PC-9 (cell line): ENCODE results near the gene PCED1B. TPM values are rescaled to one million over a fixed set of nuclear protein-coding genes. Genes with fewer than 3 reads are reported as not detected.
A peak's percentile ranks its signal among the peaks of the same experiment; 100 is the strongest.

Source experiments
- BruUV-seq: library from RNA; stranded (reverse); fragments of 400-500 nt; replicated peaks from 2 replicates; lab custom pipeline; 2021; lab: Mats Ljungman, UMichigan
- CTCF ChIA-PET: fragments of 300-600 bp; sonication (Branson Sonifier 250); formaldehyde crosslinking; loops from one replicate; lab custom pipeline; 2022; ENCODE audit warnings: antibody characterized with exemption; lab: Charles Lee
- POLR2A ChIA-PET: fragments of 300-600 bp; sonication (Branson Sonifier 250); formaldehyde crosslinking; loops from one replicate; lab custom pipeline; 2022; ENCODE audit warnings: antibody characterized with exemption; ENCODE audit not compliant: unreplicated experiment; lab: Charles Lee
- DNase-seq, 2 experiments: peaks; one replicate each; pipeline versions ENCODE4 v3.0.0 to v3.0.0-alpha.2; 2015 to 2022; ENCODE audit warnings: mixed read lengths in 1 of 2
- H2AFZ ChIP-seq: fragments of 200-600 bp; sonication (generic); 2 replicates; pipeline ENCODE4 v1.8.1; 2017; ENCODE audit warnings: antibody characterized with exemption
- H3F3A ChIP-seq: fragments of 200-600 bp; sonication (generic); 2 replicates; pipeline ENCODE4 v1.8.1; 2017; ENCODE audit warnings: antibody characterized with exemption, mild to moderate bottlenecking, low read depth; ENCODE audit not compliant: insufficient read depth
- H3K27ac ChIP-seq: fragments of 200-600 bp; sonication (generic); 2 replicates; pipeline ENCODE4 v1.6.1; 2016; ENCODE audit warnings: mixed run types
- H3K27me3 ChIP-seq: fragments of 200-600 bp; sonication (generic); 2 replicates; pipeline ENCODE4 v1.6.1; 2016; ENCODE audit warnings: low read depth, mixed run types; ENCODE audit not compliant: insufficient read depth
- H3K36me3 ChIP-seq: fragments of 200-600 bp; sonication (generic); 2 replicates; pipeline ENCODE4 v1.6.1; 2016; ENCODE audit warnings: low read depth, mixed run types
- H3K4me1 ChIP-seq: fragments of 200-600 bp; sonication (generic); replicated peaks from 2 replicates; pipeline ENCODE4 v1.6.1; 2016; ENCODE audit warnings: mixed run types; ENCODE audit not compliant: insufficient read depth
- H3K4me2 ChIP-seq: fragments of 200-600 bp; sonication (generic); 2 replicates; pipeline ENCODE4 v1.6.1; 2017; ENCODE audit warnings: mixed run types
- H3K4me3 ChIP-seq: fragments of 200-600 bp; sonication (generic); 2 replicates; pipeline ENCODE4 v1.6.1; 2016; ENCODE audit warnings: mixed run types
- H3K79me2 ChIP-seq: fragments of 200-600 bp; sonication (generic); 2 replicates; pipeline ENCODE4 v1.6.1; 2017; ENCODE audit warnings: low read depth, mixed run types
- H3K9me2 ChIP-seq: fragments of 200-600 bp; sonication (generic); 2 replicates; pipeline ENCODE4 v1.8.1; 2017; ENCODE audit warnings: mild to moderate bottlenecking; ENCODE audit not compliant: insufficient read depth
- H3K9me3 ChIP-seq: fragments of 200-600 bp; sonication (generic); 2 replicates; pipeline ENCODE4 v1.8.1; 2016; ENCODE audit warnings: low read depth; ENCODE audit not compliant: insufficient read depth
- H4K20me1 ChIP-seq: fragments of 200-600 bp; sonication (generic); 2 replicates; pipeline ENCODE4 v1.8.1; 2017; ENCODE audit not compliant: insufficient read depth
- EZH2 ChIP-seq: fragments of 200-600 bp; sonication (generic); IDR thresholded peaks from 2 replicates; pipeline ENCODE4 v1.8.0; 2017; ENCODE audit warnings: antibody characterized with exemption, low read depth
- intact Hi-C: fragments of 100-400 bp; cut with micrococcal nuclease; formaldehyde crosslinking; loops from one replicate; pipeline ENCODE4 v1.10.0; 2022; ENCODE audit not compliant: unreplicated experiment
- total RNA-seq: library from RNA; stranded (reverse); gene quantifications from 2 replicates; pipeline ENCODE4 v1.2.3, GENCODE V29; 2021
- TF ChIP-seq, protein P1 (sequence below): fragments of 200-600 bp; sonication (generic); conservative IDR thresholded peaks from 2 replicates; pipeline ENCODE4 v1.6.1; 2017; ENCODE audit warnings: mixed run types, antibody characterized with exemption, mild to moderate bottlenecking, moderate library complexity

Gene PCED1B
- total RNA-seq, 1 experiment from 2014 or later, result 11.2 TPM

DNA sequence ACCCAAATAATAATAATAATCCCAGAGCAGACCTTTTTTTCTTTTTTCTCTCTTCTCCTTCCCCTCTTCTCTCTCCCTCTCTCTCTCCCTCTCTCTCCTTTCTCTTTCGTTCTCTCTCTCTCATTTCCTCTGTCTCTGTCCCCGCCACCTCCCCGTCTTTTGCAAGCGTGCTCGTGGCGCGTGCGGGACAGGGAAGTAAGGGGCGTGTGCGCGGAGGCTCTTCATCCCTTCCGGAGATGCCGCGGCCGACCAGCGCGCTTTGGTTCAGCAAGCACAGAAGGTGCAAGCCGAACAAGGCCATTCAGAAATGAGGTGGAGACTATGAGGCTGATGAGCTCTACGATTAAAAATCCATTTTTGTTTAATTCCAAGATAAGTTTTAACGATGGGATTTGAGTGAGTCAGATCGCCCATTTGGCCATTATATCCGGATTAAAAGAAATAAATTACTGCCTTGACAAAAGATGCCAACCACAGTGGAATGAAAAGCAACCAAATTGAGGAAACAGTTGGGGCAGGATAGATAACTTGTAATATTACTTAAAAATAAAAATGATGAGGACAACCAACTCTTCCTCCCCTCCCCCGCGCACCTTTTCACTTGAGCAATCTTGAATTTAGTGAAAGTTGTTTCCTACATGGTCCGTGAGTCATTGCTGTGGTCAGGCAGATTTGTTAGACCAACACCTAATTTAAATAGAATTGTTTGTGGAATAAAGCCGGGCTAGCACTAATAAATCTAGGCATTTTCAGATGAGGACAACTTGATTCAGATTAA, 1.5 kb downstream of the PCED1B start:
- CTCF ChIA-PET, result interaction anchor here (0.5 to 1.3 kb wide), 3 partner anchors 47 to 200 kb away, joined by 5 read pairs; no protein-coding TSS in a partner anchor
- BruUV-seq, result TSS peak; percentile 56
- intact Hi-C loops, result loop anchor here (1.0 kb wide), 3 partner anchors 14 to 226 kb away; no protein-coding TSS in a partner anchor
- peak overlapping the region; percentile 96 for H3K4me3 ChIP-seq
- peak overlapping the region; percentile 98 for H3K27ac ChIP-seq
- POLR2A ChIA-PET, result interaction anchor here (0.6 kb wide), 1 partner anchor 52 kb away, joined by 7 read pairs; no protein-coding TSS in a partner anchor
- peaks cover 45% of the 10 kb centered on the region for H3F3A ChIP-seq
- H3K9me3 ChIP-seq, result 0 out of 2 replicates have a peak, but pooled peaks cover 1% of the 10 kb centered on the region
- H3K4me2 ChIP-seq, result peak overlapping the region; percentile 95
- TF ChIP-seq, protein P1, sequence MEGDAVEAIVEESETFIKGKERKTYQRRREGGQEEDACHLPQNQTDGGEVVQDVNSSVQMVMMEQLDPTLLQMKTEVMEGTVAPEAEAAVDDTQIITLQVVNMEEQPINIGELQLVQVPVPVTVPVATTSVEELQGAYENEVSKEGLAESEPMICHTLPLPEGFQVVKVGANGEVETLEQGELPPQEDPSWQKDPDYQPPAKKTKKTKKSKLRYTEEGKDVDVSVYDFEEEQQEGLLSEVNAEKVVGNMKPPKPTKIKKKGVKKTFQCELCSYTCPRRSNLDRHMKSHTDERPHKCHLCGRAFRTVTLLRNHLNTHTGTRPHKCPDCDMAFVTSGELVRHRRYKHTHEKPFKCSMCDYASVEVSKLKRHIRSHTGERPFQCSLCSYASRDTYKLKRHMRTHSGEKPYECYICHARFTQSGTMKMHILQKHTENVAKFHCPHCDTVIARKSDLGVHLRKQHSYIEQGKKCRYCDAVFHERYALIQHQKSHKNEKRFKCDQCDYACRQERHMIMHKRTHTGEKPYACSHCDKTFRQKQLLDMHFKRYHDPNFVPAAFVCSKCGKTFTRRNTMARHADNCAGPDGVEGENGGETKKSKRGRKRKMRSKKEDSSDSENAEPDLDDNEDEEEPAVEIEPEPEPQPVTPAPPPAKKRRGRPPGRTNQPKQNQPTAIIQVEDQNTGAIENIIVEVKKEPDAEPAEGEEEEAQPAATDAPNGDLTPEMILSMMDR, result no peak
- TF ChIP-seq EZH2, result no peak
- DNase-seq, result peak; percentile 49 to 79
- peaks cover 31% of the 10 kb centered on the region for H3K36me3 ChIP-seq
- H3K4me1 ChIP-seq, result peaks cover 48% of the 10 kb centered on the region
- H3K9me2 ChIP-seq, result no peaks in the 10 kb centered on the region
- no peaks in the 10 kb centered on the region for H3K27me3 ChIP-seq
- H3K79me2 ChIP-seq, result peaks cover 68% of the 10 kb centered on the region
- H4K20me1 ChIP-seq, result no peaks in the 10 kb centered on the region
- H2AFZ ChIP-seq, result peak overlapping the region; percentile 83

DNA sequence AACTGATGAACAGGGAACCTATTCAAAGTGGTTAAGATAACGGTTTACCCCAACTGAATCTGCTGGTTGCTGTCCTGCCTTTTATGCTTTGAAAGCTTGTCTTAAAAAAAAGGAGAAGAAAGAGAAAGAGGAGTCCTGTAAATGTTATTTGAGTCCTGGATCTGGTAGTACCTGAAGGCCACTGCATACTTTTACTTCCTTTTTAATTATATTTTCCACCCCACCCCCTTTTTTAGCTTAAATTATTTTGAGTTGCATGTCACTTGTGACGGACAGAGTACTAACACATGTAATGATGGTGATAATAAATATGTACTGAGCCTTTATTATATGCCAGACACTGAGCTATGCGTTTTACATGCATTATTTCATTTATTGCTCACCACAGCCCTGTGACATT, 2.9 kb downstream of the PCED1B start:
- Histone ChIP-seq H3K27me3 (no peaks in the 10 kb centered on the region), H3K4me2 (peak overlapping the region; percentile 95), H4K20me1 (no peaks in the 10 kb centered on the region), H3K9me3 (0 out of 2 replicates have a peak, but pooled peaks cover 2% of the 10 kb centered on the region), H3K9me2 (no peaks in the 10 kb centered on the region), H3K4me3 (peak overlapping the region; percentile 96; the same call in 1 of the 2 replicates), H2AFZ (no peak overlapping the region), H3K4me1 (peaks cover 37% of the 10 kb centered on the region), H3K79me2 (peaks cover 54% of the 10 kb centered on the region), H3F3A (peaks cover 45% of the 10 kb centered on the region), H3K36me3 (peaks cover 28% of the 10 kb centered on the region), H3K27ac (peak overlapping the region; percentile 98)
- no peak for DNase-seq
- intact Hi-C loops, result loop anchor here (2.0 kb wide), 1 partner anchor 103 kb away; no protein-coding TSS in a partner anchor
- ChIA-PET POLR2A (interaction anchor here (0.5 to 1.5 kb wide), 5 partner anchors 13 to 647 kb away, joined by 4 to 33 read pairs (median 5); no protein-coding TSS in a partner anchor), CTCF (interaction anchor here (0.6 to 1.4 kb wide), 2 partner anchors 13 to 315 kb away, joined by 6 to 13 read pairs; no protein-coding TSS in a partner anchor)
- no TSS peak for BruUV-seq
- TF ChIP-seq, protein P1, result no peak
- no peak for TF ChIP-seq EZH2
